Vagina (tissue), 2 donors: Measurements from ENCODE around the gene BMP10. TPM values are rescaled to one million over a fixed set of nuclear protein-coding genes. Genes with fewer than 3 reads are reported as not detected.
A peak's percentile ranks its signal among the peaks of the same experiment; 100 is the strongest.

ENCODE experiments used
- DNase-seq, 2 donors: peaks; one replicate each; pipeline ENCODE4 v3.0.0-alpha.2; 2017; ENCODE audit errors: extremely low spot score in 2 of 2
- H3K27ac ChIP-seq: fragments of 200-600 bp; sonication (generic); one replicate; pipeline ENCODE4 v1.5.1; 2019
- H3K27me3 ChIP-seq: fragments of 200-600 bp; sonication (generic); one replicate; pipeline ENCODE4 v1.5.1; 2019
- H3K36me3 ChIP-seq, 2 donors: fragments of 200-600 bp; sonication (generic); one replicate each; pipeline ENCODE4 v1.5.1; 2017 to 2019
- H3K4me1 ChIP-seq: fragments of 200-600 bp; sonication (generic); one replicate; pipeline ENCODE4 v1.5.1; 2019
- H3K4me3 ChIP-seq, 2 donors: fragments of 200-600 bp; sonication (generic); 1 replicate in 1 of 2; 2 replicates in 1 of 2; pipeline ENCODE4 v1.5.1; 2016 to 2019
- H3K9me3 ChIP-seq: fragments of 200-600 bp; sonication (generic); one replicate; pipeline ENCODE4 v1.5.1; 2019
- CTCF ChIP-seq, 3 experiments: fragments of 450-650 bp in 2 of 3; fragments of 200-600 bp in 1 of 3; sonication (generic) in 1 of 3; IDR thresholded peaks; one replicate each; pipeline ENCODE4 v1.5.1; 2017 to 2019; ENCODE audit warnings: antibody characterized with exemption in 3 of 3, mild to moderate bottlenecking in 2 of 3, moderate library complexity in 2 of 3
- POLR2A ChIP-seq, 2 donors: fragments of 450-650 bp; IDR thresholded peaks; one replicate each; pipeline ENCODE4 v1.6.1; 2017; ENCODE audit warnings: antibody characterized with exemption in 2 of 2, mild to moderate bottlenecking in 2 of 2, moderate library complexity in 2 of 2
- POLR2AphosphoS5 ChIP-seq, 2 donors: sonication (generic); formaldehyde crosslinking; IDR thresholded peaks; one replicate each; pipeline ENCODE4 v1.9.0; 2017; ENCODE audit warnings: antibody characterized with exemption in 2 of 2, mild to moderate bottlenecking in 2 of 2, low read depth in 1 of 2; ENCODE audit not compliant: insufficient read depth in 1 of 2
- intact Hi-C: fragments of 100-400 bp; cut with DNase I; formaldehyde crosslinking; loops from one replicate; pipeline ENCODE4 v1.15.1; 2023
- total RNA-seq: library from RNA; depleted of rRNA; stranded (reverse); fragments of >200 nt; gene quantifications from one replicate; pipeline ENCODE4 v1.2.3, GENCODE V29; 2016

Gene BMP10
- total RNA-seq, 1 donor from 2014 or later, result not detected

GRCh38 chr2:68839260-68839833, 31.9 kb downstream of the BMP10 start:
- TF ChIP-seq POLR2AphosphoS5 (IDR thresholded peaks at IDR 0.05; ENCODE audit: insufficient read depth in 1 of 2, low read depth in 1 of 2) (no peak), CTCF (IDR thresholded peaks at IDR 0.05) (peak in 1 of 3 experiments; percentile 17)
- no peak for DNase-seq
- no peaks in the 10 kb centered on the region for H3K27me3 ChIP-seq
- intact Hi-C loops, result no loop called here
- H3K9me3 ChIP-seq, result no peaks in the 10 kb centered on the region
- H3K27ac ChIP-seq, result no peak overlapping the region
- no peaks in the 10 kb centered on the region for H3K4me1 ChIP-seq
- no peak overlapping the region for H3K4me3 ChIP-seq
- H3K36me3 ChIP-seq, result no peaks in the 10 kb centered on the region

GRCh38 chr2:68838641-68839040, 32.6 kb downstream of the BMP10 start:
- no peak overlapping the region for H3K4me3 ChIP-seq
- H3K27ac ChIP-seq, result no peak overlapping the region
- TF ChIP-seq POLR2AphosphoS5 (IDR thresholded peaks at IDR 0.05; ENCODE audit: insufficient read depth in 1 of 2, low read depth in 1 of 2), result no peak
- no peak for TF ChIP-seq POLR2A (IDR thresholded peaks at IDR 0.05)
- TF ChIP-seq CTCF (IDR thresholded peaks at IDR 0.05), result no peak
- H3K27me3 ChIP-seq, result no peaks in the 10 kb centered on the region
- intact Hi-C loops, result no loop called here
- no peaks in the 10 kb centered on the region for H3K4me1 ChIP-seq
- H3K36me3 ChIP-seq, result no peaks in the 10 kb centered on the region
- DNase-seq, result no peak
- no peaks in the 10 kb centered on the region for H3K9me3 ChIP-seq

GRCh38 chr2:68837861-68838341, 33.3 kb downstream of the BMP10 start:
- no peak overlapping the region for H3K27ac ChIP-seq
- peaks cover under 1% of the 10 kb centered on the region for H3K4me1 ChIP-seq
- no peaks in the 10 kb centered on the region for H3K9me3 ChIP-seq
- DNase-seq, result no peak
- TF ChIP-seq POLR2A (IDR thresholded peaks at IDR 0.05), result no peak
- no peak for TF ChIP-seq POLR2AphosphoS5 (IDR thresholded peaks at IDR 0.05; ENCODE audit: insufficient read depth in 1 of 2, low read depth in 1 of 2)
- TF ChIP-seq CTCF (IDR thresholded peaks at IDR 0.05), result no peak
- no peaks in the 10 kb centered on the region for H3K36me3 ChIP-seq
- H3K4me3 ChIP-seq, result no peak overlapping the region
- intact Hi-C loops, result no loop called here
- H3K27me3 ChIP-seq, result no peaks in the 10 kb centered on the region

GRCh38 chr2:68837164-68837860, 33.9 kb downstream of the BMP10 start:
- no peak overlapping the region for H3K27ac ChIP-seq
- no peak overlapping the region for H3K4me3 ChIP-seq
- peak in 2 of 3 experiments; percentile 20 to 45 for TF ChIP-seq CTCF (IDR thresholded peaks at IDR 0.05)
- no peak for TF ChIP-seq POLR2A (IDR thresholded peaks at IDR 0.05)
- no peaks in the 10 kb centered on the region for H3K9me3 ChIP-seq
- intact Hi-C loops, result no loop called here
- DNase-seq, result no peak
- H3K4me1 ChIP-seq, result peaks cover 6% of the 10 kb centered on the region
- no peaks in the 10 kb centered on the region for H3K36me3 ChIP-seq
- H3K27me3 ChIP-seq, result no peaks in the 10 kb centered on the region

GRCh38 chr2:68835621-68836020, 35.6 kb downstream of the BMP10 start:
- Histone ChIP-seq H3K27me3 (no peaks in the 10 kb centered on the region), H3K9me3 (no peaks in the 10 kb centered on the region), H3K36me3 (no peaks in the 10 kb centered on the region), H3K4me3 (no peak overlapping the region), H3K27ac (no peak overlapping the region), H3K4me1 (peaks cover 23% of the 10 kb centered on the region)
- TF ChIP-seq POLR2AphosphoS5 (IDR thresholded peaks at IDR 0.05; ENCODE audit: insufficient read depth in 1 of 2, low read depth in 1 of 2) (no peak), CTCF (IDR thresholded peaks at IDR 0.05) (no peak), POLR2A (IDR thresholded peaks at IDR 0.05) (no peak)
- intact Hi-C loops, result no loop called here
- no peak for DNase-seq
